Measurements from ENCODE around the gene CSNK1G3. TPM values are rescaled to one million over a fixed set of nuclear protein-coding genes. Genes with fewer than 3 reads are reported as not detected.

Gene CSNK1G3
- total RNA-seq, 1 experiment from 2014 or later: 51.1 TPM

DNA sequence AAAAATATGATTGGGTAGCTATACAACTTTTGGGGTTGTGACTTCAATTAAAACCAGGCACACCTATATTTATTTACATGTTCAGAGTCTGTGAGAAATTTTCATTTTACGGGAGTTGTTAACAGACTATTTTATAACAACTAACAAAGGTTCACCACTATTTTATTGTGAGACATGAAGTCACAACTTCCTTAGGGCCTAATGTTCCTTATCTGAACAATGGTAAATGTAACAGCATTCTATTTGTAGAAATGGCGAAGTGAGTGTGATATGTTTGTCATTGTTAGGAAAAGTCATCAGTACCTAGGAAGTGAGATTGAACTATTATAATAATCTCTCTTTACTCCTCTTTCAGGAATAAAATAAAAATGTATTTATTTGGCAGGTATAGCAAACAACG is 67.4 kb downstream of the CSNK1G3 start:
- no peaks in the 10 kb centered on the region for H3K9me3 ChIP-seq (ENCODE audit: control insufficient read depth in 1 of 2, insufficient read depth in 1 of 2, low read depth in 1 of 2, low read length in 2 of 2)
- H3K9ac ChIP-seq (ENCODE audit: low read length): no peak overlapping the region
- ChIA-PET CTCF (no interaction called here), RAD21 (ENCODE audit: low non-redundant PET in 1 of 2, low total read pairs in 2 of 2, uncharacterized antibody in 2 of 2, unreplicated experiment in 2 of 2) (no interaction called here), POLR2A (interaction anchor here (0.6 kb wide), 1 partner anchor 804 kb away, joined by 3 read pairs; the partner anchor contains the start of gene SNX2)
- H3K4me2 ChIP-seq (ENCODE audit: low read length): no peak overlapping the region
- H2AFZ ChIP-seq (ENCODE audit: low read depth, low read length, poor library complexity, severe bottlenecking): no peak overlapping the region
- no peaks in the 10 kb centered on the region for H4K20me1 ChIP-seq (ENCODE audit: insufficient read depth)
- no peaks in the 10 kb centered on the region for H3K79me2 ChIP-seq (ENCODE audit: insufficient read depth, low read length)
- H3K36me3 ChIP-seq (ENCODE audit: control insufficient read depth in 1 of 2, insufficient read depth in 2 of 2, low read length in 2 of 2): 0 out of 4 replicates have a peak, but pooled peaks cover 0 to 3% of the 10 kb centered on the region in 2 experiments
- ATAC-seq: no peak
- H3K9me2 ChIP-seq (ENCODE audit: insufficient read depth): no peaks in the 10 kb centered on the region
- BruUV-seq (replicated peaks): no TSS peak
- no peaks in the 10 kb centered on the region for H3K27me3 ChIP-seq (ENCODE audit: insufficient read depth, low read length)
- intact Hi-C loops (cut with micrococcal nuclease): no loop called here
- H3K4me3 ChIP-seq (replicated peaks in 1 of 2; ENCODE audit: low read depth in 1 of 2, low read length in 2 of 2): no peak overlapping the region
- DNase-seq (ENCODE audit: low read depth, low spot score): no peak
- H3K27ac ChIP-seq (ENCODE audit: low read depth, low read length): no peak overlapping the region
- TF ChIP-seq FOSL1 (IDR thresholded peaks at IDR 0.05; ENCODE audit: low read depth) (no peak), TCF7L2 (IDR thresholded peaks at IDR 0.05; ENCODE audit: borderline replicate concordance, extremely low read depth, insufficient read depth, insufficient read length) (no peak), CTCF (IDR thresholded peaks at IDR 0.05 in 2 of 3, conservative IDR thresholded peaks at IDR 0.05 in 1 of 3; ENCODE audit: borderline replicate concordance in 1 of 3, insufficient read depth in 1 of 3, low read depth in 2 of 3, low read length in 2 of 3) (no peak), CBX3 (IDR thresholded peaks at IDR 0.05; ENCODE audit: low read depth) (no peak), EZH2 (IDR thresholded peaks at IDR 0.05) (no peak), ZFX (IDR thresholded peaks at IDR 0.05) (no peak), SP1 (IDR thresholded peaks at IDR 0.05; ENCODE audit: low read depth) (no peak), SIN3A (IDR thresholded peaks at IDR 0.05; ENCODE audit: low read depth) (no peak), EZH2phosphoT487 (IDR thresholded peaks at IDR 0.05; ENCODE audit: borderline replicate concordance) (no peak), CEBPB (IDR thresholded peaks at IDR 0.05; ENCODE audit: low read depth) (no peak), YY1 (IDR thresholded peaks at IDR 0.05; ENCODE audit: extremely low read depth, insufficient replicate concordance, low read depth, low read length) (no peak), ZNF274 (IDR thresholded peaks at IDR 0.05; ENCODE audit: low read depth, low read length) (no peak), ELF1 (IDR thresholded peaks at IDR 0.05; ENCODE audit: borderline replicate concordance, low read depth) (no peak)
- TF ChIP-seq, protein P1, sequence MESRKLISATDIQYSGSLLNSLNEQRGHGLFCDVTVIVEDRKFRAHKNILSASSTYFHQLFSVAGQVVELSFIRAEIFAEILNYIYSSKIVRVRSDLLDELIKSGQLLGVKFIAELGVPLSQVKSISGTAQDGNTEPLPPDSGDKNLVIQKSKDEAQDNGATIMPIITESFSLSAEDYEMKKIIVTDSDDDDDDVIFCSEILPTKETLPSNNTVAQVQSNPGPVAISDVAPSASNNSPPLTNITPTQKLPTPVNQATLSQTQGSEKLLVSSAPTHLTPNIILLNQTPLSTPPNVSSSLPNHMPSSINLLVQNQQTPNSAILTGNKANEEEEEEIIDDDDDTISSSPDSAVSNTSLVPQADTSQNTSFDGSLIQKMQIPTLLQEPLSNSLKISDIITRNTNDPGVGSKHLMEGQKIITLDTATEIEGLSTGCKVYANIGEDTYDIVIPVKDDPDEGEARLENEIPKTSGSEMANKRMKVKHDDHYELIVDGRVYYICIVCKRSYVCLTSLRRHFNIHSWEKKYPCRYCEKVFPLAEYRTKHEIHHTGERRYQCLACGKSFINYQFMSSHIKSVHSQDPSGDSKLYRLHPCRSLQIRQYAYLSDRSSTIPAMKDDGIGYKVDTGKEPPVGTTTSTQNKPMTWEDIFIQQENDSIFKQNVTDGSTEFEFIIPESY (IDR thresholded peaks at IDR 0.05; ENCODE audit: extremely low read depth, insufficient replicate concordance, low read length): no peak
- H3K4me1 ChIP-seq (ENCODE audit: control insufficient read depth in 1 of 2, insufficient read depth in 2 of 2, low read length in 2 of 2): no peaks in the 10 kb centered on the region

Data from HCT116 (cell line).